ENCODE results near the gene PYGO2.

Gene PYGO2

GRCh38 chr1:154993572-154994268 lies 32.1 kb upstream of the PYGO2 start, which contains the start of gene LENEP:
LENEP (plus strand) TSS chr1:154993586; CDS start chr1:154993608, 22 bp downstream.
- no peak within 1 kb of the TSS for H3K27ac ChIP-seq
- H3K36me3 ChIP-seq, result peaks cover 31% of the 10 kb centered on the region
- H3K4me3 ChIP-seq (ENCODE audit: low read depth, low read length), result no peak within 1 kb of the TSS
- H3K27me3 ChIP-seq (ENCODE audit: insufficient read depth, low read depth, severe bottlenecking), result no peaks in the 10 kb centered on the region
- H3K9me3 ChIP-seq (ENCODE audit: severe bottlenecking), result no peaks in the 10 kb centered on the region
- no peak for TF ChIP-seq CTCF (IDR thresholded peaks at IDR 0.05; ENCODE audit: low read depth, low read length)
- peak; percentile 27 for DNase-seq

GRCh38 chr1:154992721-154993571 lies 31.4 kb upstream of the PYGO2 start:
- peak; percentile 53 for DNase-seq
- TF ChIP-seq CTCF (IDR thresholded peaks at IDR 0.05; ENCODE audit: low read depth, low read length), result peak; percentile 66
- Histone ChIP-seq H3K27me3 (ENCODE audit: insufficient read depth, low read depth, severe bottlenecking) (no peaks in the 10 kb centered on the region), H3K27ac (no peak overlapping the region), H3K4me3 (ENCODE audit: low read depth, low read length) (no peak overlapping the region), H3K9me3 (ENCODE audit: severe bottlenecking) (no peaks in the 10 kb centered on the region), H3K36me3 (peaks cover 38% of the 10 kb centered on the region)

- no peak overlapping the region for H3K27ac ChIP-seq
- peak; percentile 18; the same call in 1 of the 2 replicates for TF ChIP-seq CTCF (IDR thresholded peaks at IDR 0.05; ENCODE audit: low read depth, low read length)
- no peaks in the 10 kb centered on the region for H3K27me3 ChIP-seq (ENCODE audit: insufficient read depth, low read depth, severe bottlenecking)
- no peak for DNase-seq
- no peaks in the 10 kb centered on the region for H3K9me3 ChIP-seq (ENCODE audit: severe bottlenecking)
- H3K4me3 ChIP-seq (ENCODE audit: low read depth, low read length), result no peak overlapping the region
- H3K36me3 ChIP-seq, result peaks cover 57% of the 10 kb centered on the region
These were observed 28.7 kb upstream of the PYGO2 start for GRCh38 chr1:154990276-154990675.

GRCh38 chr1:154989195-154989860 lies 27.7 kb upstream of the PYGO2 start:
- TF ChIP-seq CTCF (IDR thresholded peaks at IDR 0.05; ENCODE audit: low read depth, low read length), result no peak
- Histone ChIP-seq H3K27ac (0 out of 2 replicates have a peak overlapping the region, but pooled peaks have one; percentile 2), H3K9me3 (ENCODE audit: severe bottlenecking) (no peaks in the 10 kb centered on the region)

GRCh38 chr1:154988058-154988954 lies 26.7 kb upstream of the PYGO2 start:
- H3K9me3 ChIP-seq (ENCODE audit: severe bottlenecking), result no peaks in the 10 kb centered on the region
- peak overlapping the region; percentile 2; the same call in 1 of the 2 replicates for H3K27ac ChIP-seq
- no peaks in the 10 kb centered on the region for H3K27me3 ChIP-seq (ENCODE audit: insufficient read depth, low read depth, severe bottlenecking)
- TF ChIP-seq CTCF (IDR thresholded peaks at IDR 0.05; ENCODE audit: low read depth, low read length), result peak; percentile 68
- H3K36me3 ChIP-seq, result peaks cover 59% of the 10 kb centered on the region
- H3K4me3 ChIP-seq (ENCODE audit: low read depth, low read length), result no peak overlapping the region
- peak; percentile 65 for DNase-seq

More at GRCh38 chr1:154989195-154989860, 27.7 kb upstream of the PYGO2 start:
- Histone ChIP-seq H3K36me3 (peaks cover 59% of the 10 kb centered on the region), H3K4me3 (ENCODE audit: low read depth, low read length) (no peak overlapping the region), H3K27me3 (ENCODE audit: insufficient read depth, low read depth, severe bottlenecking) (no peaks in the 10 kb centered on the region)
- DNase-seq, result peak; percentile 35

Measured in WERI-Rb-1 (cell line).